A549 (cell line): ENCODE data around the gene PRELP. TPM values are rescaled to one million over a fixed set of nuclear protein-coding genes. Genes with fewer than 3 reads are reported as not detected.
A peak's percentile ranks its signal among the peaks of the same experiment; 100 is the strongest.

Source experiments
- ATAC-seq, 2 experiments: fragments of 200-7000 bp in 1 of 2; fragments of >200 bp in 1 of 2; cut with Nextera tagmentation in 1 of 2; cut with Tn5 transposase in 1 of 2; 3 replicates each; pipeline versions ENCODE4 v1.8.0 to v1.9.1; 2018 to 2020; ENCODE audit warnings: mild to moderate bottlenecking in 1 of 2, moderate library complexity in 1 of 2
- CTCF ChIA-PET: fragments of 300-600 bp; sonication (Branson Sonifier 250); formaldehyde crosslinking; extraction: SDS; loops from one replicate; lab custom pipeline; 2021; ENCODE audit warnings: antibody characterized with exemption, inconsistent platforms; lab: Yijun Ruan, JAX
- POLR2A ChIA-PET: fragments of 350-600 bp; formaldehyde crosslinking; extraction: SDS; loops from one replicate; lab custom pipeline; 2021; ENCODE audit warnings: antibody characterized with exemption, inconsistent platforms; lab: Yijun Ruan, JAX
- DNase-seq, 2 experiments: peaks; one replicate each; pipeline versions ENCODE4 v3.0.0 to v3.0.0-alpha.2; 2011 to 2016; ENCODE audit warnings: low read depth in 1 of 2, low spot score in 1 of 2
- FAIRE-seq: peaks from 2 replicates; lab custom pipeline; 2011; peaks lifted over from hg19 to GRCh38; lab: Jason Lieb, UNC
- H3K27ac ChIP-seq, 2 experiments: fragments of >200 bp; sonication (Bioruptor Twin); formaldehyde crosslinking; 3 replicates each; pipeline ENCODE4 v1.5.1; 2016 to 2017
- H3K4me1 ChIP-seq: fragments of >200 bp; sonication (Bioruptor Twin); formaldehyde crosslinking; 3 replicates; pipeline ENCODE4 v1.6.1; 2016
- H3K4me2 ChIP-seq: fragments of >200 bp; sonication (Bioruptor Twin); formaldehyde crosslinking; 3 replicates; pipeline ENCODE4 v1.6.1; 2016
- H3K4me3 ChIP-seq: fragments of >200 bp; sonication (Bioruptor Twin); formaldehyde crosslinking; 3 replicates; pipeline ENCODE4 v1.5.1; 2016
- H3K9me3 ChIP-seq: fragments of >200 bp; sonication (Bioruptor Twin); formaldehyde crosslinking; 3 replicates; pipeline ENCODE4 v1.6.1; 2016
- BCL3 ChIP-seq: fragments of >200 bp; sonication (Bioruptor Twin); formaldehyde crosslinking; IDR thresholded peaks from 3 replicates; pipeline ENCODE4 v1.6.1; 2016
- BHLHE40 ChIP-seq: IDR thresholded peaks from 2 replicates; pipeline ENCODE4 v1.6.1; 2012; ENCODE audit warnings: low read depth, low read length, inconsistent platforms
- CBX8 ChIP-seq: fragments of 200-600 bp; sonication (generic); IDR thresholded peaks from 2 replicates; pipeline ENCODE4 v1.6.1; 2016
- FOSB ChIP-seq: fragments of 250-450 bp; sonication (Bioruptor Pico); IDR thresholded peaks from 2 replicates; pipeline ENCODE4 v1.5.0; 2020; ENCODE audit warnings: mild to moderate bottlenecking, moderate library complexity
- FOSL2 ChIP-seq, 2 experiments: fragments of 450-650 bp in 1 of 2; fragments of >200 bp in 1 of 2; sonication (Bioruptor Twin) in 1 of 2; formaldehyde crosslinking; IDR thresholded peaks; 2 replicates each; pipeline versions ENCODE4 v1.5.0 to v1.6.1; 2016 to 2020; ENCODE audit warnings: mild to moderate bottlenecking in 1 of 2, moderate library complexity in 1 of 2
- HOXA7 ChIP-seq: fragments of 250-450 bp; sonication (Bioruptor Pico); IDR thresholded peaks from 2 replicates; pipeline ENCODE4 v1.5.0; 2020; ENCODE audit warnings: mild to moderate bottlenecking, moderate library complexity
- HOXB13 ChIP-seq: fragments of 250-450 bp; sonication (Bioruptor Pico); IDR thresholded peaks from 2 replicates; pipeline ENCODE4 v1.5.0; 2020; ENCODE audit warnings: low read depth, mild to moderate bottlenecking, moderate library complexity
- JUN ChIP-seq, 2 experiments: fragments of >200 bp; sonication (Bioruptor Twin); formaldehyde crosslinking; IDR thresholded peaks; 2 replicates in 1 of 2; 3 replicates in 1 of 2; pipeline ENCODE4 v1.6.1; 2016 to 2017
- JUNB ChIP-seq: fragments of >200 bp; sonication (Bioruptor Twin); formaldehyde crosslinking; IDR thresholded peaks from 2 replicates; pipeline ENCODE4 v1.6.1; 2016
- MAX ChIP-seq: IDR thresholded peaks from 2 replicates; pipeline ENCODE4 v1.6.1; 2012
- MYC ChIP-seq: IDR thresholded peaks from 2 replicates; pipeline ENCODE4 v1.6.1; 2012; ENCODE audit warnings: mild to moderate bottlenecking, inconsistent platforms, low read length, improper control_type of control experiment, borderline replicate concordance
- NFE2L2 ChIP-seq: fragments of 150-350 bp; conservative IDR thresholded peaks from 2 replicates; pipeline ENCODE4 v1.6.1; 2014; ENCODE audit warnings: low read length
- NR3C1 ChIP-seq: fragments of >200 bp; sonication (Bioruptor Twin); formaldehyde crosslinking; IDR thresholded peaks from 3 replicates; pipeline ENCODE4 v1.6.1; 2017
- RAD21 ChIP-seq, 2 experiments: fragments of >200 bp in 1 of 2; sonication (Bioruptor Twin) in 1 of 2; formaldehyde crosslinking in 1 of 2; IDR thresholded peaks in 1 of 2; conservative IDR thresholded peaks in 1 of 2; 2 replicates in 1 of 2; 3 replicates in 1 of 2; pipeline ENCODE4 v1.6.1; 2012 to 2018; ENCODE audit warnings: inconsistent platforms in 1 of 2
- REST ChIP-seq: fragments of 200-600 bp; sonication (generic); IDR thresholded peaks from 2 replicates; pipeline ENCODE4 v1.6.1; 2016; ENCODE audit warnings: antibody characterized with exemption, mild to moderate bottlenecking, moderate library complexity
- ZFP36 ChIP-seq: fragments of 450-650 bp; IDR thresholded peaks from 2 replicates; pipeline ENCODE4 v1.6.1; 2014; ENCODE audit warnings: borderline replicate concordance; ENCODE audit not compliant: partially characterized antibody
- ZNF302 ChIP-seq: fragments of 250-450 bp; sonication (Bioruptor Pico); IDR thresholded peaks from 2 replicates; pipeline ENCODE4 v1.9.0; 2021; ENCODE audit warnings: inconsistent platforms, mild to moderate bottlenecking, moderate library complexity
- WGBS: methylation state at CpG from one replicate; pipeline ENCODE4 v1.1.6; 2017; ENCODE audit errors: missing lambda C conversion rate; 5-methylcytosine and 5-hydroxymethylcytosine counted together
- polyA plus RNA-seq, 4 experiments: library from polyadenylated mRNA; depleted of rRNA in 3 of 4; stranded (reverse); fragments of >200 nt; fragmentation: RNase III in 1 of 4; extraction: RNeasy Plus Mini Kit Qiagen cat#74134 plus additional on column Dnase treatment in 1 of 4; gene quantifications; 2 replicates in 3 of 4; 3 replicates in 1 of 4; pipeline ENCODE4 v1.2.3, GENCODE V29; 2011 to 2017
- TF ChIP-seq, protein P1 (sequence below): fragments of 250-450 bp; sonication (Bioruptor Pico); IDR thresholded peaks from 2 replicates; pipeline ENCODE4 v1.5.0; 2020; ENCODE audit warnings: low read depth, mild to moderate bottlenecking, moderate library complexity
- TF ChIP-seq, protein P2 (sequence below): IDR thresholded peaks from 2 replicates; pipeline ENCODE4 v1.6.1; 2012; ENCODE audit warnings: low read depth, borderline replicate concordance

Gene PRELP
- polyA plus RNA-seq, 2 of the 4 experiments (the other 2 are of a cell fraction) = not detected

- TF ChIP-seq, protein P1, sequence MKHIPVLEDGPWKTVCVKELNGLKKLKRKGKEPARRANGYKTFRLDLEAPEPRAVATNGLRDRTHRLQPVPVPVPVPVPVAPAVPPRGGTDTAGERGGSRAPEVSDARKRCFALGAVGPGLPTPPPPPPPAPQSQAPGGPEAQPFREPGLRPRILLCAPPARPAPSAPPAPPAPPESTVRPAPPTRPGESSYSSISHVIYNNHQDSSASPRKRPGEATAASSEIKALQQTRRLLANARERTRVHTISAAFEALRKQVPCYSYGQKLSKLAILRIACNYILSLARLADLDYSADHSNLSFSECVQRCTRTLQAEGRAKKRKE (CRISPR knock-in tag) = peak; percentile 82; the same call in 1 of the 2 replicates
- TF ChIP-seq HOXB13 (CRISPR knock-in tag) (peak; percentile 71; the same call in 1 of the 2 replicates), BCL3 (no peak), ZFP36 (no peak), BHLHE40 (0 out of 2 replicates have a peak, but pooled peaks have one; percentile 53), MAX (peak; percentile 99), JUNB (peak; percentile 59), NR3C1 (no peak), NFE2L2 (no peak), FOSB (CRISPR knock-in tag) (no peak; the same call in 1 of the 2 replicates), RAD21 (conservative IDR thresholded peaks at IDR 0.05 in 1 of 2, IDR thresholded peaks at IDR 0.05 in 1 of 2) (peak in 1 of 2 experiments; percentile 17; a peak in 1 of 5 replicates), FOSL2 (IDR thresholded peaks at IDR 0.05) (peak; percentile 80), FOSL2 (CRISPR knock-in tag; IDR thresholded peaks at IDR 0.05) (peak; percentile 90), HOXA7 (CRISPR knock-in tag) (peak; percentile 50; the same call in 1 of the 2 replicates), ZNF302 (CRISPR knock-in tag) (no peak), MYC (peak; percentile 82; the same call in 1 of the 2 replicates), JUN (IDR thresholded peaks at IDR 0.05) (peak in 1 of 2 experiments; percentile 53; a peak in 2 of 5 replicates), CBX8 (no peak), REST (no peak)
- TF ChIP-seq, protein P2, sequence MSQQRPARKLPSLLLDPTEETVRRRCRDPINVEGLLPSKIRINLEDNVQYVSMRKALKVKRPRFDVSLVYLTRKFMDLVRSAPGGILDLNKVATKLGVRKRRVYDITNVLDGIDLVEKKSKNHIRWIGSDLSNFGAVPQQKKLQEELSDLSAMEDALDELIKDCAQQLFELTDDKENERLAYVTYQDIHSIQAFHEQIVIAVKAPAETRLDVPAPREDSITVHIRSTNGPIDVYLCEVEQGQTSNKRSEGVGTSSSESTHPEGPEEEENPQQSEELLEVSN = peak; percentile 99
- TF ChIP-seq, all 56 proteins: peak for 11
- peak overlapping the region; percentile 86 to 91 for H3K27ac ChIP-seq
- ChIA-PET CTCF (interaction anchor here (0.9 to 2.7 kb wide), 4 partner anchors 9 to 189 kb away, joined by 3 to 17 read pairs (median 7); no protein-coding TSS in a partner anchor), POLR2A (no interaction called here)
- WGBS = 16% methylated on average over 10 of the region's 10 CpGs
- H3K4me2 ChIP-seq = peak overlapping the region; percentile 73
- DNase-seq (peak; percentile 85 to 93), FAIRE-seq (peak; percentile 95), ATAC-seq (peak; percentile 92 to 93)
- no peaks in the 10 kb centered on the region for H3K9me3 ChIP-seq
- H3K4me1 ChIP-seq = peaks cover 42% of the 10 kb centered on the region
- H3K4me3 ChIP-seq = no peak overlapping the region
Measured at GRCh38 chr1:203512848-203513584, 37.4 kb downstream of the PRELP start.
